ENCODE measurements around the gene NTSR1. TPM values are rescaled to one million over a fixed set of nuclear protein-coding genes. Genes with fewer than 3 reads are reported as not detected.

The NTSR1 gene
- total and polyA plus RNA-seq, 2 experiments from 2014 or later = not detected

GRCh38 chr20:62743777-62744317 is 35.2 kb downstream of the NTSR1 start:
- in situ Hi-C loops (cut with MboI) = no loop called here
- Histone ChIP-seq H3K27ac (no peak overlapping the region), H3K9ac (no peak overlapping the region), H3K79me2 (ENCODE audit: insufficient read depth) (no peaks in the 10 kb centered on the region), H2AFZ (no peak overlapping the region), H3F3A (ENCODE audit: insufficient read depth) (peaks cover 12% of the 10 kb centered on the region; the same call in 1 of the 2 replicates), H3K4me3 (no peak overlapping the region), H3K4me1 (ENCODE audit: insufficient read depth) (peaks cover 20% of the 10 kb centered on the region), H4K20me1 (ENCODE audit: insufficient read depth) (no peaks in the 10 kb centered on the region), H3K9me3 (ENCODE audit: low read depth) (no peaks in the 10 kb centered on the region), H3K4me2 (ENCODE audit: unreplicated experiment) (no peak overlapping the region), H3K27me3 (replicated peaks; ENCODE audit: insufficient read depth) (no peaks in the 10 kb centered on the region; the same call in 1 of the 2 replicates), H3K9me2 (ENCODE audit: insufficient read depth) (no peaks in the 10 kb centered on the region), H3K36me3 (ENCODE audit: low read depth) (no peaks in the 10 kb centered on the region)
- 85 to 87% methylated on average over 20 of the region's 20 CpGs for WGBS, 2 experiments (ENCODE audit: low coverage in 1 of 2, low lambda C conversion rate in 2 of 2, missing lambda C conversion rate in 2 of 2)
- DNase-seq = no peak
- no peak for TF ChIP-seq EZH2phosphoT487 (IDR thresholded peaks at IDR 0.05; ENCODE audit: insufficient read depth, low read depth)
- TF ChIP-seq EZH2 (IDR thresholded peaks at IDR 0.05; ENCODE audit: insufficient read depth, poor library complexity, severe bottlenecking) = no peak

- Histone ChIP-seq H3K9me3 (ENCODE audit: low read depth) (no peaks in the 10 kb centered on the region), H2AFZ (no peak overlapping the region), H3K79me2 (ENCODE audit: insufficient read depth) (no peaks in the 10 kb centered on the region), H3K9me2 (ENCODE audit: insufficient read depth) (no peaks in the 10 kb centered on the region), H3K27me3 (replicated peaks; ENCODE audit: insufficient read depth) (peaks cover 6% of the 10 kb centered on the region; the same call in 1 of the 2 replicates), H3K36me3 (ENCODE audit: low read depth) (no peaks in the 10 kb centered on the region), H3K4me3 (no peak overlapping the region), H4K20me1 (ENCODE audit: insufficient read depth) (no peaks in the 10 kb centered on the region), H3F3A (ENCODE audit: insufficient read depth) (peaks cover 4% of the 10 kb centered on the region; the same call in 1 of the 2 replicates), H3K4me1 (ENCODE audit: insufficient read depth) (peaks cover 12% of the 10 kb centered on the region), H3K4me2 (ENCODE audit: unreplicated experiment) (no peak overlapping the region), H3K27ac (no peak overlapping the region), H3K9ac (no peak overlapping the region)
- TF ChIP-seq EZH2 (IDR thresholded peaks at IDR 0.05; ENCODE audit: insufficient read depth, poor library complexity, severe bottlenecking) (no peak), EZH2phosphoT487 (IDR thresholded peaks at IDR 0.05; ENCODE audit: insufficient read depth, low read depth) (no peak)
- in situ Hi-C loops (cut with MboI) = loop anchor here (5.0 kb wide), 1 partner anchor 47 kb away; no protein-coding TSS in a partner anchor
- 73 to 78% methylated on average over 6 of the region's 6 CpGs for WGBS, 2 experiments (ENCODE audit: low coverage in 1 of 2, low lambda C conversion rate in 2 of 2, missing lambda C conversion rate in 2 of 2)
- DNase-seq = no peak
These were observed 36.1 kb downstream of the NTSR1 start for GRCh38 chr20:62744741-62745191.

- Histone ChIP-seq H4K20me1 (ENCODE audit: insufficient read depth) (no peaks in the 10 kb centered on the region), H3K9me2 (ENCODE audit: insufficient read depth) (no peaks in the 10 kb centered on the region), H3K4me2 (ENCODE audit: unreplicated experiment) (no peak overlapping the region), H3F3A (ENCODE audit: insufficient read depth) (no peaks in the 10 kb centered on the region), H3K79me2 (ENCODE audit: insufficient read depth) (no peaks in the 10 kb centered on the region), H3K36me3 (ENCODE audit: low read depth) (no peaks in the 10 kb centered on the region), H3K4me1 (ENCODE audit: insufficient read depth) (peaks cover 9% of the 10 kb centered on the region), H2AFZ (no peak overlapping the region), H3K9ac (no peak overlapping the region), H3K27me3 (replicated peaks; ENCODE audit: insufficient read depth) (peaks cover 6% of the 10 kb centered on the region; the same call in 1 of the 2 replicates), H3K27ac (no peak overlapping the region), H3K4me3 (no peak overlapping the region), H3K9me3 (ENCODE audit: low read depth) (no peaks in the 10 kb centered on the region)
- TF ChIP-seq EZH2 (IDR thresholded peaks at IDR 0.05; ENCODE audit: insufficient read depth, poor library complexity, severe bottlenecking) = no peak
- no peak for TF ChIP-seq EZH2phosphoT487 (IDR thresholded peaks at IDR 0.05; ENCODE audit: insufficient read depth, low read depth)
- 81 to 82% methylated on average over 11 of the region's 11 CpGs for WGBS, 2 experiments (ENCODE audit: low coverage in 1 of 2, low lambda C conversion rate in 2 of 2, missing lambda C conversion rate in 2 of 2)
- DNase-seq = no peak
- in situ Hi-C loops (cut with MboI) = loop anchor here (5.0 kb wide), 1 partner anchor 48 kb away; no protein-coding TSS in a partner anchor
These were observed 36.8 kb downstream of the NTSR1 start for GRCh38 chr20:62745279-62745951.

GRCh38 chr20:62745952-62746288 is 37.3 kb downstream of the NTSR1 start:
- Histone ChIP-seq H4K20me1 (ENCODE audit: insufficient read depth) (no peaks in the 10 kb centered on the region), H3K9me3 (ENCODE audit: low read depth) (no peaks in the 10 kb centered on the region), H3F3A (ENCODE audit: insufficient read depth) (no peaks in the 10 kb centered on the region), H2AFZ (no peak overlapping the region), H3K4me3 (no peak overlapping the region), H3K4me2 (ENCODE audit: unreplicated experiment) (no peak overlapping the region), H3K27me3 (replicated peaks; ENCODE audit: insufficient read depth) (peaks cover 6% of the 10 kb centered on the region; the same call in 1 of the 2 replicates), H3K36me3 (ENCODE audit: low read depth) (no peaks in the 10 kb centered on the region), H3K4me1 (ENCODE audit: insufficient read depth) (peaks cover 4% of the 10 kb centered on the region; the same call in 1 of the 2 replicates), H3K27ac (no peak overlapping the region), H3K9ac (no peak overlapping the region), H3K9me2 (ENCODE audit: insufficient read depth) (no peaks in the 10 kb centered on the region), H3K79me2 (ENCODE audit: insufficient read depth) (no peaks in the 10 kb centered on the region)
- WGBS, 2 experiments (ENCODE audit: low coverage in 1 of 2, low lambda C conversion rate in 2 of 2, missing lambda C conversion rate in 2 of 2) = 77 to 90% methylated on average over 6 to 9 of the region's 9 CpGs
- DNase-seq = no peak
- in situ Hi-C loops (cut with MboI) = loop anchor here (5.0 kb wide), 1 partner anchor 49 kb away; no protein-coding TSS in a partner anchor
- no peak for TF ChIP-seq EZH2 (IDR thresholded peaks at IDR 0.05; ENCODE audit: insufficient read depth, poor library complexity, severe bottlenecking)
- TF ChIP-seq EZH2phosphoT487 (IDR thresholded peaks at IDR 0.05; ENCODE audit: insufficient read depth, low read depth) = no peak
